Right cardiac atrium (tissue), 5 donors: ENCODE results near the gene PRSS1. TPM values are rescaled to one million over a fixed set of nuclear protein-coding genes. Genes with fewer than 3 reads are reported as not detected.
A peak's percentile ranks its signal among the peaks of the same experiment; 100 is the strongest.
"Not testable (repeated sequence)": the region's sequence is repeated elsewhere in the genome, so short reads cannot be mapped to it uniquely, and the experiment has no call there.

ENCODE experiments used
- ATAC-seq, 2 donors: fragments of 200-7000 bp; cut with Tn5 transposase; one replicate each; pipeline versions ENCODE4 v1.8.0 to v1.9.1; 2020; ENCODE audit warnings: moderate library complexity in 2 of 2, mild to moderate bottlenecking in 1 of 2
- DNase-seq, 3 donors: peaks; one replicate each; pipeline ENCODE4 v3.0.0-alpha.2; 2020
- H3K27ac ChIP-seq: one replicate; pipeline ENCODE4 v1.5.1; 2013; ENCODE audit warnings: mild to moderate bottlenecking, low read length, control low read depth, moderate library complexity
- H3K27me3 ChIP-seq: one replicate; pipeline ENCODE4 v1.6.1; 2013; ENCODE audit not compliant: control insufficient read depth, insufficient read depth
- H3K4me1 ChIP-seq: one replicate; pipeline ENCODE4 v1.6.1; 2013; ENCODE audit warnings: low read length; ENCODE audit not compliant: control insufficient read depth, insufficient read depth
- H3K4me3 ChIP-seq: one replicate; pipeline ENCODE4 v1.5.1; 2013; ENCODE audit warnings: low read length, control low read depth
- H3K9me3 ChIP-seq: one replicate; pipeline ENCODE4 v1.6.1; 2013; ENCODE audit warnings: low read length; ENCODE audit not compliant: control insufficient read depth
- WGBS: extraction: QIAGEN DNeasy Blood & Tissue Kit; methylation state at CpG from one replicate; pipeline ENCODE4 v1.1.7; 2013; 5-methylcytosine and 5-hydroxymethylcytosine counted together
- intact Hi-C, 4 donors: fragments of 100-400 bp; cut with DNase I; formaldehyde crosslinking; loops; one replicate each; pipeline versions ENCODE4 v1.11.0 to v1.14.0; 2022 to 2023
- polyA plus RNA-seq: library from polyadenylated mRNA; stranded (reverse); fragments of 200-250 nt; gene quantifications from one replicate; pipeline ENCODE4 v1.2.3, GENCODE V29; 2013
- total RNA-seq, 4 donors: library from RNA; stranded (reverse); fragmentation: NEBNext Ultra II Directional; extraction: Animal tissue kit (Norgen Biotek cat#: 25700); gene quantifications; one replicate each; pipeline ENCODE4 v1.2.1, GENCODE V29; 2021
- donor health status: healthy with polysubstance abuse.
- donor health status: DM: no; HTN: yes; CAD: no.
- donor health status: DM: no; HTN: no; CAD: no.
- donor health status: DM: no; HTN: yes; CAD: no; lungs with severe emphysema.
- donor health status: DM: yes; HTN: yes; CAD: no.

PRSS1 gene
- total and polyA plus RNA-seq, 5 donors = 0.27 to 0.61 TPM; not detected in 3

DNA sequence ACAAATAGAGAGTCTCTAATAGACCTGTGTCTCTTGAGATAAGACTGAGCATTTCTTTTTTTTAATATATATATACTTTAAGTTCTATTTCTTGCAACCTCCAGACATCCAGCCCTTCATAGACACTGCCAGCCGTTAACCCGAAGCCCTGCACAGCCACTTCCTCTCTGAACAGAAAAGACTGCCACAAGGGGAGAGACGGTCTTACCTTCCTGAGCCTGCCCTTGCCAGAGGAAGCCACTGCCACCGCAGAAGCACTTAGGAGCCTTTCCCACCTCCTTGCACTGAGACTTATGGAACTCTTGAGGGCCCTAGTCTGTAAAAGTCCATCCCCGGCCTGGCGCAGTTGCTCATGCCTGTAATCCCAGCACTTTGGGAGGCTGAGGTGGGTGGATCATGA lies 31.8 kb upstream of the PRSS1 start:
- no peaks in the 10 kb centered on the region for H3K27me3 ChIP-seq
- DNase-seq (no peak), ATAC-seq (no peak)
- no peaks in the 10 kb centered on the region for H3K9me3 ChIP-seq
- H3K4me3 ChIP-seq = no peak overlapping the region
- H3K27ac ChIP-seq = no peak overlapping the region
- 74% methylated on average over 6 of the region's 6 CpGs for WGBS
- H3K4me1 ChIP-seq = no peaks in the 10 kb centered on the region
- intact Hi-C loops = no loop called here

DNA sequence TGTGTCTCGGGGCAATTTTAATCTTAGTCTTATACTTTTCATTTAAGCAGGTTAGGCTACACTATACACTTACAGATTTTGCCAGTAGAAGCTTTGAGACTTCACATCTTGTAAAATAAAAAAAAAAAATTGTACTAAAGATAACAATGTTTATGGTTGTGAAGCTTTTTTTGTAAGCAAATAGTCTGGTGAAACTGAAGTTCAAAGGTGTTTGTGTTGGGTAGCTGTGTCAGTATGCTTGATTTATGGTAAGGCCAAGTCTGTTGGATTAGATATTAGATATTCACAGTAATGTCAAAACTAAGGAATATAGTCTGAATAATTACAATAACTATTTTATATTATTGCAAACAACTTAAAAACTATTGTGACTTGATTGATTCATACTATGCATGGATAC lies 31.0 kb upstream of the PRSS1 start:
- intact Hi-C loops = no loop called here
- DNase-seq (no peak), ATAC-seq (no peak)
- Histone ChIP-seq H3K27me3 (no peaks in the 10 kb centered on the region), H3K4me3 (no peak overlapping the region), H3K4me1 (no peaks in the 10 kb centered on the region), H3K9me3 (no peaks in the 10 kb centered on the region), H3K27ac (no peak overlapping the region)
- WGBS = 53% methylated on average over 1 of the region's 1 CpG

DNA sequence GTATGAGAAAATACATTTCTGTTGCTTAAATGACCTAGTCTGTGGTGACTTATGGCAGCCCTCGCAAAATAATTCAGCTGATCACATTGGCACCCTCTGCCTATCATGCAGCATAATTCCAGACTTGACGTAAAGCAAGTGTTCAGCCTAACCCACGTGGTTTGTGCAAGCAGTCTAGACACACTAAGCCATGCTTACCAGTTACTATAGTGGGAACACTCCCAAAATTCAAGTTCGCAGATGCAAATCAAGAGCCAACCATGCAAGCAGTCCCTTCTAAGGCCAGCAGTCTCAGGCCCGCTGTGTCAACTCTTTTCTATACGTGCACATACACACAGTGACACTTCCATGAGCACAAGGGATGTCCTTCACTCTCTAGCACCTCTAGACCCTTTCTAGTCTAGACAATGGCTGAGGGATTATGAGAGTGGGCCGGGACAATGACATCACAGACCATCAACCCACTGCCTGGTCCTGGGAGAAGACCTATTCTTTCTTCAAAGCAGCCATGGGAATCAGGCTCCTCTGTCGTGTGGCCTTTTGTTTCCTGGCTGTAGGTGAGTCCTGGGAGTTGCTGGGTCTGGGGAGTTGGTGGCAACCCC lies 29.0 kb upstream of the PRSS1 start:
- H3K4me1 ChIP-seq = no peaks in the 10 kb centered on the region
- 83% methylated on average over 8 of the region's 8 CpGs for WGBS
- no peak overlapping the region for H3K27ac ChIP-seq
- H3K9me3 ChIP-seq = no peaks in the 10 kb centered on the region
- H3K27me3 ChIP-seq = no peaks in the 10 kb centered on the region
- H3K4me3 ChIP-seq = no peak overlapping the region
- no peak for DNase-seq
- intact Hi-C loops = no loop called here
- ATAC-seq = no peak

DNA sequence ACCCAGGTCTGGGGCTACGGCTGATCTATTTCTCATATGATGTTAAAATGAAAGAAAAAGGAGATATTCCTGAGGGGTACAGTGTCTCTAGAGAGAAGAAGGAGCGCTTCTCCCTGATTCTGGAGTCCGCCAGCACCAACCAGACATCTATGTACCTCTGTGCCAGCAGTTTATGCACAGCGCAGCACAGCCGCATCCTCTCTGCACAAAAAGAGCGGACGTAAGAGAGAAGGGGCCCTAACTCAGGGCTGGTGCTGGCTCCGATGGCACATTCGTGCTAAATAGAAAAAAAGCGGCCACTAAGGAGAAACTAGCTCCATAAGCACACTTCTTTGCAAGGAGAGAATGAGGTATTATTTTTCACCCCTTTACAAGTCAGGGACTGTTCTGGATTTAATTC lies 28.3 kb upstream of the PRSS1 start:
- WGBS = 82% methylated on average over 10 of the region's 10 CpGs
- no peak for ATAC-seq
- H3K4me1 ChIP-seq = no peaks in the 10 kb centered on the region

DNA sequence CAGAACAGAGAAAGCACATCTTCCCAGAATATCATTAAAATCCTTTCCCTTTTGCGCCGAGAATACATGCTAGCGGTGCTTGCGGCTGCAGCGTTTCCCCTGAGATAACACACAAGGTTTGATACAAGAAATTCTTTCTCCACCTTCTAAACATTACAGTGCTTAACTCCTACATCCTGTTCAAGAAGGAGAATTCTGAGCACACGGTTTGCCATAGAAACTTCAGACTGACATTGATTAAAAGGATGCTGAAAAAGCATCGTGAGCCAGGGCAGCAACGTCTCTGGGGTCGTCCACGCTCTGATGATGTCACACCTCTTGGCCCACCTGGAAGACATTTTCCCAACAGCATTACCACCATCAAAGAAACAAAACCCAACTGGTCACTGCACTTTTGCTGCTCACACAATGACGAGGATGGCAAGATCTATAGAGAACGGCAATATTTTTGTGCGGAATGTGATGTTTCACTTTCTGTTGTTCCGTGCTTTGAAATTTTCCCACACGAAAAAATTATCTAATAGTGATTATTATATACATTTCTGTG lies 27.0 kb upstream of the PRSS1 start:
- DNase-seq = no peak
- H3K27me3 ChIP-seq = no peaks in the 10 kb centered on the region
- H3K4me1 ChIP-seq = no peaks in the 10 kb centered on the region
- 53% methylated on average over 15 of the region's 15 CpGs for WGBS
- no peaks in the 10 kb centered on the region for H3K9me3 ChIP-seq
- intact Hi-C loops = no loop called here
- no peak overlapping the region for H3K27ac ChIP-seq
- no peak overlapping the region for H3K4me3 ChIP-seq
- no peak for ATAC-seq

More for the DNA sequence above, 28.3 kb upstream of the PRSS1 start:
- intact Hi-C loops = no loop called here
- Histone ChIP-seq H3K27me3 (no peaks in the 10 kb centered on the region), H3K9me3 (no peaks in the 10 kb centered on the region), H3K27ac (no peak overlapping the region), H3K4me3 (no peak overlapping the region)
- DNase-seq = no peak

DNA sequence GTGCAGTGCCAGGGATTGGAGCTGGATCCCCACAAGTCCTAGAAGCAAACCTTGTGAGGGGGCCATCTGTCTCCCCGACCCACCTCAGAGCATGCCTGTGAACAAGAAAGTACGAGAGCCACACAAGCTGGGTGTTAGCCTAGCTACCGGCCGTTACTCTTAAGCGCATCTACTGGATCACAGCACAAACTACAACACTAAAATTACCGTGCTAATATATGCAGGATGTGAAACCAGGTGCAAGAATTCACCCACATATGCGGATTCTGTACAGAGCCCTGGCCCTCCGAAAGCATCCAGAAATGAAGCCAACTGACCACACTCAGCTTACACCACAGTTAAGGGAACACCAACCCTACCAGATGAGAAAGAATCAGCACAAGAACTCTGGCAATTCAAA lies 16.0 kb upstream of the PRSS1 start:
- 85% methylated on average over 8 of the region's 8 CpGs for WGBS
- Histone ChIP-seq H3K27ac (no peak overlapping the region), H3K27me3 (no peaks in the 10 kb centered on the region), H3K4me3 (no peak overlapping the region), H3K4me1 (no peaks in the 10 kb centered on the region), H3K9me3 (no peaks in the 10 kb centered on the region)
- intact Hi-C loops = no loop called here
- ATAC-seq (no peak), DNase-seq (no peak)

DNA sequence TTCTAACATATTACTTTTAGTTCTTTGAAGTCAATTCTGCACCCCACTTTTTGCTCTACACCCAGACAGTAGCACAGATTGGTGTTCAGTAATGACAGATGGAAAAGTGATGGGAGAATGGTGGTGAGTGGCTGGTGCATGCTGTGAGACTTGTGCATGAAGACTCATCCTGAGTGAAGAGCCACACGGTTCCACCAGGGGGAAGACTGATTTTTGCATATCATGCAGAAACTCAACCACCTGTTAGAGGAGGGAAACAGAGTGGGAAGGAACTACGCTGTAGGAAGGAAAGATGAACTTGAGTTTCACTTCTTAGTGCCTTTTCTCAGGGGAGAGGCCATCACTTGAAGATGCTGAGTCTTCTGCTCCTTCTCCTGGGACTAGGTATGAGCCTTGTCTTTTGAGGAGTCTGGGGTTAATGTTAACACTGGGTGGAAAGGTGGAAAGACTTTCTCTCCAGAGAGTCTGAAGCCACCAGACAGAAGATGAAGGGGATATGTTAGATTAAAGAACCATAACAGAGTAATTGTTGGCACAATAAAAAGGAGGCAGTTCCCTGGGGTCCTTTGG lies 9.3 kb upstream of the PRSS1 start:
- Histone ChIP-seq H3K27me3 (no peaks in the 10 kb centered on the region), H3K27ac (no peak overlapping the region), H3K4me1 (peaks cover 6% of the 10 kb centered on the region), H3K4me3 (no peak overlapping the region), H3K9me3 (no peaks in the 10 kb centered on the region)
- DNase-seq (no peak), ATAC-seq (no peak)
- 46% methylated on average over 2 of the region's 2 CpGs for WGBS
- intact Hi-C loops = no loop called here

DNA sequence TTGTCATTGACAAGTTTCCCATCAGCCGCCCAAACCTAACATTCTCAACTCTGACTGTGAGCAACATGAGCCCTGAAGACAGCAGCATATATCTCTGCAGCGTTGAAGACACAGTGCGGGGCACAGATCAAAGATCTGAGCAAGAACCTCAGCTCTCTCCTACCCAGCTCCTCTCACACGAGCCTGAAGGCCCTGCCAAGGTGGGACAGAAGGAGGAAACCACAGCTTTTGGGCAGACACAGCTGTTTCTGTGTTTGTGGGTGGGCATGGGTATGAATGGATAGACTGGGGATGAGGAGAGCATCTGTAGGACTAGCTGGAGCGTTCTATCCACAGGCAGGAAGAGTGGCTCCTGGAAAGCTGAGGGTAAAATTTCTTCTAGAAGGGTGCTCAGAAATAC lies 8.5 kb upstream of the PRSS1 start:
- Histone ChIP-seq H3K27ac (no peak overlapping the region), H3K27me3 (no peaks in the 10 kb centered on the region), H3K4me1 (peaks cover 6% of the 10 kb centered on the region), H3K4me3 (no peak overlapping the region), H3K9me3 (no peaks in the 10 kb centered on the region)
- WGBS = 75% methylated on average over 5 of the region's 5 CpGs
- ATAC-seq = no peak
- intact Hi-C loops = no loop called here
- DNase-seq = no peak

DNA sequence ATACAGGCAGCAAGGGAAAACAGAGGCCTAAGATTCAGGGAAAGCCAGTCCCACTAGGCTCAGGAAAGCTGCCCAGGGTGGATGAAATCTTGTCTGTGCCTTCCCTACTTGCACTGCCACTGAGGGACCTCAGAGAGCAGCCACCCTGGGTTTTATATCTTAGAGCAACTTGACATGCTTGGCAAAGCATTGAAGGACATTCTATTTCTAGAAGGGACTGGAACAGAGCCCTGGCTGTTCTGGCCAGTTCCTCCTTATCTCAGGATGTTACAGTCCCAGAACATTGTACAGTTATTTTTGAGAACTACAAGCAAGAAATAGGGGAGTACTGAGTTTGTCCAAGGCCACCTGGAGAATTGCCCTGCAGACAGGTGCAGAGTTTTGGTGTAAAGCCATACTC lies 7.3 kb upstream of the PRSS1 start:
- DNase-seq (peak in 2 of 3 donors; percentile 58 to 76), ATAC-seq (peak; percentile 85 to 95)
- H3K4me1 ChIP-seq, H3K4me3 ChIP-seq, intact Hi-C loops, H3K27me3 ChIP-seq, H3K9me3 ChIP-seq: not testable (repeated sequence)
- peak overlapping the region; percentile 84 for H3K27ac ChIP-seq

DNA sequence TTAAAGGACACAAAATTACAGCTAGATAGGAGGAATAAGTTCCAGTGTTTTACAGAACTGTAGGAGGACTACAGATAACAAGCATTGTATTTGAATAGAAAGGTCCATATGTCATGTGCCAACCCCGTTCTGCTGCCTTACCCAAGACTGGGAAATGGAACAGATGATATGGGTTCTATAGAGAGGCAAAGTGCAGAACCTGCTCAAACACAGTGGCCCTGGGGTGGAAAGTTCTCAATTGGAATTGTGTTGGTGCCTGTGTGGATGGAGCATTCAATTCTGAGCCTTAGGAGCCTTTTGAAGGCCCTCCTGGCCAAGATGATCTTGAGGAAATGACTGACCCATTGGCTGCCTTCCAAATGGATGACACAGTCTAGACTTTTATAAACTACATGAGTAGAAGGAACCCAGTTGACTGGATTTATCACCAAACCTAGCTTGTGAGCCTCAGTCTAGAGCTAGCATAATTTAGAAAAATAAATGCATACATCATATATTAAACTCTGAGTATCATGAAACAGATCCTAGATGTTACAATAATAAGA lies 4.1 kb upstream of the PRSS1 start:
- 72% methylated on average over 1 of the region's 1 CpG for WGBS
- Histone ChIP-seq H3K27ac (no peak overlapping the region), H3K9me3 (no peaks in the 10 kb centered on the region), H3K27me3 (no peaks in the 10 kb centered on the region), H3K4me1 (peaks cover 6% of the 10 kb centered on the region), H3K4me3 (no peak overlapping the region)
- DNase-seq (no peak), ATAC-seq (no peak)
- intact Hi-C loops = no loop called here

DNA sequence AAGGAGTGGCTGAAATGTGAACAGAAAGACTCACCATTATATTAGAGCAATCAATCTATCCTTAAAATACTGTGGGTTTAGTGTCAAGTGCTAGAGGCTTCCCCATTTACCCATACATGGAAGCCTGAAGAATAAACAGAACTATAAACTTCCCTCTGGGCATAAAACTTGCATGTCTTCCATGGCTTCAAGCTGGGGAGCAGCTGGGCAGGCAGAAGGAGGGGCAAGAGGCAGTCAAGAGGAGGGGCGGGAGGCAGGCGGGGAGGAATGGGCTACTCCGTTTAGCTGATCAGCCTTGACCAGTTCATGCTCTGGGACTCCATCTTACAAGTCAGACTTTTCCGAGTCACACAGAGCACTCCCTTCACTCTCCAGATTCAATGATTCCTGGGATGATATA lies 3.5 kb upstream of the PRSS1 start:
- H3K27me3 ChIP-seq = no peaks in the 10 kb centered on the region
- no peaks in the 10 kb centered on the region for H3K9me3 ChIP-seq
- no peak overlapping the region for H3K4me3 ChIP-seq
- DNase-seq (no peak), ATAC-seq (no peak)
- no peak overlapping the region for H3K27ac ChIP-seq
- intact Hi-C loops = no loop called here
- 66% methylated on average over 4 of the region's 4 CpGs for WGBS
- H3K4me1 ChIP-seq = peaks cover 5% of the 10 kb centered on the region
